22Rv1 (cell line): ENCODE measurements around the gene CCDC175.

Source experiments
- CTCF ChIP-seq: fragments of 450-650 bp; IDR thresholded peaks from 2 replicates; pipeline ENCODE4 v1.5.1; 2017; ENCODE audit warnings: mild to moderate bottlenecking
- ZFX ChIP-seq: fragments of 450-650 bp; IDR thresholded peaks from 2 replicates; pipeline ENCODE4 v1.6.1; 2017; ENCODE audit warnings: antibody characterized with exemption, borderline replicate concordance

- TF ChIP-seq CTCF: no peak
- TF ChIP-seq ZFX: no peak
Measured at GRCh38 chr14:59481871-59482540, 94.6 kb downstream of the CCDC175 start.
